Osteocyte (in vitro differentiated cells): ENCODE results near the gene MAPKAPK3. TPM values are rescaled to one million over a fixed set of nuclear protein-coding genes. Genes with fewer than 3 reads are reported as not detected.

Source experiments
- DNase-seq: peaks from one replicate; pipeline ENCODE4 v3.0.0; 2021; ENCODE audit warnings: mixed read lengths; ENCODE audit not compliant: unreplicated experiment; ENCODE audit errors: extremely low spot score
- H3K27ac Mint-ChIP-seq: one replicate; pipeline ENCODE4 v1.8.0; 2021; ENCODE audit warnings: mild to moderate bottlenecking, mixed read lengths; ENCODE audit not compliant: unreplicated experiment
- H3K27me3 Mint-ChIP-seq: one replicate; pipeline ENCODE4 v1.8.0; 2021; ENCODE audit warnings: mixed read lengths; ENCODE audit not compliant: unreplicated experiment
- H3K36me3 Mint-ChIP-seq: one replicate; pipeline ENCODE4 v1.8.0; 2021; ENCODE audit warnings: mixed read lengths; ENCODE audit not compliant: unreplicated experiment
- H3K4me1 Mint-ChIP-seq: one replicate; pipeline ENCODE4 v1.8.0; 2021; ENCODE audit warnings: mixed read lengths; ENCODE audit not compliant: unreplicated experiment
- H3K4me3 Mint-ChIP-seq: one replicate; pipeline ENCODE4 v1.8.0; 2021; ENCODE audit warnings: mild to moderate bottlenecking, moderate library complexity, mixed read lengths; ENCODE audit not compliant: unreplicated experiment
- H3K9me3 Mint-ChIP-seq: one replicate; pipeline ENCODE4 v1.8.0; 2021; ENCODE audit warnings: mixed read lengths; ENCODE audit not compliant: unreplicated experiment
- CTCF ChIP-seq: fragments of 200-600 bp; sonication (generic); IDR thresholded peaks from 2 replicates; pipeline ENCODE4 v1.5.0; 2021; ENCODE audit warnings: antibody characterized with exemption, mild to moderate bottlenecking, moderate library complexity
- total RNA-seq: library from RNA; stranded (reverse); gene quantifications from 2 replicates; pipeline ENCODE4 v1.2.1, GENCODE V29; 2021

MAPKAPK3 gene
- total RNA-seq, 1 donor from 2014 or later, result 24.8 TPM

- no peaks in the 10 kb centered on the region for H3K36me3 Mint-ChIP-seq
- H3K4me3 Mint-ChIP-seq, result no peak overlapping the region
- no peaks in the 10 kb centered on the region for H3K27me3 Mint-ChIP-seq
- H3K9me3 Mint-ChIP-seq, result no peaks in the 10 kb centered on the region
- H3K27ac Mint-ChIP-seq, result no peak overlapping the region
- peaks cover 9% of the 10 kb centered on the region for H3K4me1 Mint-ChIP-seq
- DNase-seq, result no peak
- TF ChIP-seq CTCF, result no peak
Measured at GRCh38 chr3:50587806-50588758, 28.9 kb upstream of the MAPKAPK3 start.

GRCh38 chr3:50588759-50589433 lies 28.1 kb upstream of the MAPKAPK3 start:
- H3K4me3 Mint-ChIP-seq, result no peak overlapping the region

GRCh38 chr3:50591196-50591741 lies 25.7 kb upstream of the MAPKAPK3 start:
- H3K9me3 Mint-ChIP-seq, result no peaks in the 10 kb centered on the region
- H3K36me3 Mint-ChIP-seq, result no peaks in the 10 kb centered on the region
- TF ChIP-seq CTCF, result no peak
- no peak overlapping the region for H3K27ac Mint-ChIP-seq
- H3K4me3 Mint-ChIP-seq, result no peak overlapping the region
- H3K4me1 Mint-ChIP-seq, result peaks cover 9% of the 10 kb centered on the region
- H3K27me3 Mint-ChIP-seq, result peaks cover 9% of the 10 kb centered on the region
- DNase-seq, result no peak

More at GRCh38 chr3:50588759-50589433, 28.1 kb upstream of the MAPKAPK3 start:
- no peaks in the 10 kb centered on the region for H3K27me3 Mint-ChIP-seq
- peaks cover 9% of the 10 kb centered on the region for H3K4me1 Mint-ChIP-seq
- H3K36me3 Mint-ChIP-seq, result no peaks in the 10 kb centered on the region
- no peak for TF ChIP-seq CTCF
- DNase-seq, result no peak
- H3K27ac Mint-ChIP-seq, result no peak overlapping the region
- no peaks in the 10 kb centered on the region for H3K9me3 Mint-ChIP-seq

- H3K36me3 Mint-ChIP-seq, result no peaks in the 10 kb centered on the region
- no peak for TF ChIP-seq CTCF
- H3K27ac Mint-ChIP-seq, result peak overlapping the region; percentile 1
- no peak overlapping the region for H3K4me3 Mint-ChIP-seq
- peaks cover 9% of the 10 kb centered on the region for H3K4me1 Mint-ChIP-seq
- peaks cover 9% of the 10 kb centered on the region for H3K27me3 Mint-ChIP-seq
- no peaks in the 10 kb centered on the region for H3K9me3 Mint-ChIP-seq
- DNase-seq, result no peak
Measured at GRCh38 chr3:50592568-50592967, 24.4 kb upstream of the MAPKAPK3 start.
